Measurements from ENCODE around the gene RPGRIP1.

GRCh38 chr14:21241218-21241819 is 38.6 kb upstream of the RPGRIP1 start:
- TF ChIP-seq, protein P1, sequence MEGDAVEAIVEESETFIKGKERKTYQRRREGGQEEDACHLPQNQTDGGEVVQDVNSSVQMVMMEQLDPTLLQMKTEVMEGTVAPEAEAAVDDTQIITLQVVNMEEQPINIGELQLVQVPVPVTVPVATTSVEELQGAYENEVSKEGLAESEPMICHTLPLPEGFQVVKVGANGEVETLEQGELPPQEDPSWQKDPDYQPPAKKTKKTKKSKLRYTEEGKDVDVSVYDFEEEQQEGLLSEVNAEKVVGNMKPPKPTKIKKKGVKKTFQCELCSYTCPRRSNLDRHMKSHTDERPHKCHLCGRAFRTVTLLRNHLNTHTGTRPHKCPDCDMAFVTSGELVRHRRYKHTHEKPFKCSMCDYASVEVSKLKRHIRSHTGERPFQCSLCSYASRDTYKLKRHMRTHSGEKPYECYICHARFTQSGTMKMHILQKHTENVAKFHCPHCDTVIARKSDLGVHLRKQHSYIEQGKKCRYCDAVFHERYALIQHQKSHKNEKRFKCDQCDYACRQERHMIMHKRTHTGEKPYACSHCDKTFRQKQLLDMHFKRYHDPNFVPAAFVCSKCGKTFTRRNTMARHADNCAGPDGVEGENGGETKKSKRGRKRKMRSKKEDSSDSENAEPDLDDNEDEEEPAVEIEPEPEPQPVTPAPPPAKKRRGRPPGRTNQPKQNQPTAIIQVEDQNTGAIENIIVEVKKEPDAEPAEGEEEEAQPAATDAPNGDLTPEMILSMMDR (IDR thresholded peaks at IDR 0.05; ENCODE audit: insufficient read depth, low read depth, low read length), result peak; percentile 38
- TF ChIP-seq EZH2 (IDR thresholded peaks at IDR 0.05; ENCODE audit: insufficient read depth, low read length), result no peak

All from astrocyte (in vitro differentiated cells and primary cell).